GM21619 (cell line): ENCODE results near the gene JAK1.
"Not testable (repeated sequence)": the region's sequence is repeated elsewhere in the genome, so short reads cannot be mapped to it uniquely, and the experiment has no call there.

Source experiments
- ATAC-seq: cut with Tn5 transposase; IDR thresholded peaks from one replicate; pipeline ENCODE4 v1.9.1; 2021; ENCODE audit not compliant: unreplicated experiment

JAK1 gene

GRCh38 chr1:64950284-64950809 is 16.0 kb downstream of the JAK1 start:
- ATAC-seq, result no peak

DNA sequence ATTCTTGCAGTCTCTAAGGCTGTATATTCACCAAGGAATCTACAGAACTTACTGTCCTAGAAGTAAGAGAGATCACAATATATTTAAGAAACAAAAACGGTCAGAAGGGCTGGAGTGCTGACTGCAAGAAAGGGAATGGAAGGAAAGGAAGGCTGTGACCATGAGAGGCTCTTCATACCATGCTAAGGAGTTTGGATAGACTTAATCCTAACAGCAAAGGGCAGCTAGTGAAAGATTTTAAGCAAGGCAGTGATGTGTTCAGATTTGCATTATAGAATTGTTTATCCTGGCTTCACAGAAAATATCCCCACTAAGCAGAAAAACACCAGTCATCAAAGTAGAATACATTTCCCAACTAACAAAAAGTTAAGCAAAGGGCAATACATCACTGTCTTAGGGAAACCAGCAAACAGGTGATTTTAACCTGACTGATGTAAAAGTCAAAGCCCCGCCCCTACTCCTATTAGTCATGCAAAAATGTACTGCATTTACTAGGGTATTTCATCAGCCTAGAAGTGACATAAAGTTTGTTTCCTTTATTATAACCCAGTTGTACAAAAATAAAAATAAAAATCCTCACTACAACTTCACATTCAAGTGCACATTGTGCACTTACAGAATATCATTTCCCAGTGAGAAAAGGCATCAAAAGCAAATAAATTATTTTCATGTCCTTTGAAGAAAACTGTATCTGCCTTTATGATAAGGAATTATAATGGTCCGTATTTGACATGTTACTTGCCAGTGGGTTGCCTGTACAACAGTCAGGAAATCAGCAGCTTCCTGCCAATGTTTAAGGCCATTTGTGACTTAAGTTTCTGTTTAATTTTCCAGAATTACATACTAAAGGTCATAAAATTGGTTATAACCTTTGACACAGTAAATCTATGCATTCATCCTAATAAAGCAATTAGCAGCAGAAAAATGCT is 17.2 kb downstream of the JAK1 start:
- no peak for ATAC-seq

DNA sequence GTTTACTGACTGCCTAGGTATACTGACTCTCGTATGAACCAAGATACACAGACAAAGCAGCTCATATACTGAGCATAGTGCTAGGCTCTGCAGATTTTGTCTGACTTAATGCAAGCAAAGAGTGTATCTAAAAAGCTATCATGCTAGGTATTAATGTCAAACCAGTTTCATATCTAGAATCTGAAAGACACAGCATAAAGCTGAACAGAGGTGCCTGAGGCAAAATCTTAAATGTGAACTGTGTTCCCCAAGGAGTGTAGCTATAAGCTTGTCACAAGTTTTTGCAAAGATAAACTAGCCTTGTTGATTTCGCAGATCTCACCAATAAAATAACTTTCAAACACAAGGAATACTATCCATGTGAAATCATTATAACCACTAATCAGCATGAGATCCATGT is 18.1 kb downstream of the JAK1 start:
- no peak for ATAC-seq

DNA sequence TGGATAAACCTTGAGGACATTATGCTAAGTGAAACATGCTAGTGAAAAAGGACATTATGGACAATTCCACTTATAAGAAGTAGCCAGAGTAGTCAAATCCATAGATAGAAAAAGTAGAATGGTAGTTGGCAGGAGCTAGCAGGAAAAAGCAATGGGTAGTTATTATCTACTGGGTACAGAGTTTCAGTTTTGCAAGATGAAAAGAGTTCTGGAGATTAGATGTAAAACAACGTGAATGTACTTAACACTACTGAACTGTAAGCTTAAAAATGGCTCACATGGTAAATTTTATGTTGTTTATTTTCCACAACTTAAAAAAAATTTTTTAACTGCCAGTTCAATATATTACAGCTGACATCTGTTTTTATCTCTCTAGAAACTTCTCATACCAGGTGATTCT is 19.4 kb downstream of the JAK1 start:
- ATAC-seq, result no peak

GRCh38 chr1:64944913-64945312 is 21.4 kb downstream of the JAK1 start:
- ATAC-seq, result no peak

GRCh38 chr1:64942675-64943074 is 23.7 kb downstream of the JAK1 start:
- no peak for ATAC-seq

DNA sequence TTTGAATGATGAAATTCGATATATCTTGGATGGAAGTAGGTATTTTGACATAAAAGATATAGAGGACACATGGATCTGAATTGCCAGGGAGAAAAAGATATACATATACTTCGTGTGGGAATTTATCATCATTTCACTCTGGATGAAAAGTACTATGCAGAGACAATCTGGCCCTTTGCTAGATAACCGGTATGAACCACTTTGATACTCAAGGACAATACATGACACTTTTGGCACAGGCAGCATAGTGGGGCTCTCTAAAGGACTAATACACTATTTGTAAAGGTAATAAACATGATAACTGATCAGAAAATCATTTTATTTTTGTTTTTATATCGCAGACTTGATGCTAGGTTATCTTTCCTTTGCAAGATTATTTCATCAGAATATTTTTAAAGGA is 24.2 kb downstream of the JAK1 start:
- ATAC-seq, result no peak

DNA sequence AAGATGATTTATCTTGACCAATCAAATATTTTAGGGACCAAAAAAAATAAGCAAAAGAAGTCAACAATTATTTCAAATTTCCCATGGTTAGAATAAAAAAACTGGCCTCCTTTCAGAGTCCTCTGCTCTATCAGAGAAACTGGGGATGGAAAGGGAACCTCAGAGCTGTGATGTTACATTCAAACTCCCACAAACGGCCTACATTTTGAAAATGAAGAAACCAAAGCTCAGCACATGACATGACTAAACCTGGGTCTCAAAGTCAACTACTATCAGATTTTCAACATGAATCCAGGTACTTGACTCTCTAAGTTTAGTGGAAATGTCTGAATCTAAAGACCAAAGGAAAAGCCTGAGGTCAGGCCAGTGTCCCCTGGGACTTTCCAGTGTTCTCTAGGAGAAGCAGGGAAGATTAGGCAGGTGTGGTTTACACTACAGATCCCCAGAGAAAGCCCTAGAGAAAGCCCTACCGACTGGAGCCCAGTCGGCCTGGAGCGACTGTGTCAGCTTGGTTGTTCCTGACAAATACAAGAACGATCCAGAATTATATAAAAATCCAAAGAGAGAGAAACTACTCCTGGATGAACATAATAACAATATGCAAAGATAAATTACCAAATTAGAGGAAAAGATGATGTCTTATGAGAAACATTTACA is 24.8 kb downstream of the JAK1 start:
- no peak for ATAC-seq

- ATAC-seq, result no peak
Observed at GRCh38 chr1:64940025-64940424, 26.3 kb downstream of the JAK1 start.

DNA sequence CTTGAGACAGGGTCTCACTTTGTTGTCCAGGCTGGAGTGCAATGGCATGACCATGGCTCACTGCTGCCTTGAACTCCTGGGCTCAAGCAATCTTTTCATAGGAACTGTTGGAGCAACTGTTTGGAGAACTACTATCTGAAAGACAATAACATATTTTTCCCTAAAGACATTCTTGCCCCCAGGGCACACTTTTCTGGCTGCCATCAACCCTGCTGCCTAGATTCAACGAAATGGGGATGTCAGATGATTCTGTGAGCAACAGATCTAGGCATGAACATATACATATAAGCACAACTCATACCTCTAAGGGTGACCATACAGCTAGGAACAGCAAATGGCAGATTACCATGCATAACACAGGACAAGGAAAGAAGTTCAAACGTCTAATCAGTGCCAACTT is 27.4 kb downstream of the JAK1 start:
- no peak for ATAC-seq

GRCh38 chr1:64936956-64937355 is 29.4 kb downstream of the JAK1 start:
- no peak for ATAC-seq

- no peak for ATAC-seq
Observed at GRCh38 chr1:64935551-64936155, 30.7 kb downstream of the JAK1 start.

DNA sequence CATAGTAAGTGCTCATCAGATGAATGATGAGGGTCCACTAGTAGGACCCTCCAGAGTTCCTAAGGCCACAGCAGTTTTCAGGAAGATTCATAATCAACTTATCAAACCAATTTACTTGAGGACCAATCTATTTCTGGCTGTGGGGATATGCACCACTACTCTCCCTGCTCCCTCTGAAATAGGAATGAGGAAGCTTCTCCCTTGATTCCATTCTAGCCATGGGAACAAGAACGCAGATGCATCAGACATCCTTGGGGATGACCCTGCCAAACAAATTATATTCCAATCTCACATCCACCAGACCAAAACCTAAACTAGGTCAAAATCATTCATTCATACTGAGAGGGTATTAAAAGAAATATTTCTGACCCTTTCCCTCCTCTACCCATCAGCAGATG is 31.5 kb downstream of the JAK1 start:
- no peak for ATAC-seq

GRCh38 chr1:64934115-64934877 is 32.1 kb downstream of the JAK1 start:
- ATAC-seq, result no peak

- no peak for ATAC-seq
Observed at GRCh38 chr1:64933296-64934070, 32.9 kb downstream of the JAK1 start.

- ATAC-seq, result no peak
Observed at GRCh38 chr1:64932962-64933295, 33.4 kb downstream of the JAK1 start.

DNA sequence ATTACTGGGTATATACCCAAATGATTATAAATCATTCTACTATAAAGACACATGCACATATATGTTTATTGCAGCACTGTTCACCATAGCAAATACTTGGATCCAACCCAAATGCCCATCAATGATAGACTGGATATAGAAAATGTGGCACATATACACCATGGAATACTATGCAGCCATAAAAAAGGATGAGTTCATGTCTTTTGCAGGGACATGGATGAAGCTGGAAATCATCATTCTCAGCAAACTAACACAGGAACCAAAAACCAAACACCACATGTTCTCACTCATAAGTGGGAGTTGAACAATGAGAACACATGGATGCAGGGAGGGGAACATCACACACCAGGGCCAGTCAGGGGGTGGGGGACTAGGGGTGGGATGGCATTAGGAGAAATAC is 35.7 kb downstream of the JAK1 start:
- ATAC-seq, result not testable (repeated sequence)

DNA sequence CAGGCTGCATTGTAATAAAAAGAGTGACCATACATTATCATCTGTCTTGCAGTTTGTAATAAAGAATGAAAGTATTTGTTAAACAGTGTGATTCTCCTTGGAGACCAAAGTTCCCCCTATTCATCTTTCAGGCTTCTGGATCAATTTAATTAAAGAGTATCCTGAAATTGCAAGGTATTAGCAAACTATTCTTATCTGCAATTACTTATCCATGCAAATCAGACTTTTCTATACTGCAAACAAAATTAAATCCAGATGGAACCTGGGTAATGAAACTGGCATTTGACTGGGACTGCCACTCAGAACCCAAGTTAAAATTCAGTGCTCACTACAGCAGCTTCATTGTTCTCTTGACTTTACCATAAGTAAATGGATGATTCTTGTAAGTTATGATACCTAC is 37.1 kb downstream of the JAK1 start:
- ATAC-seq, result no peak

GRCh38 chr1:64928325-64928724 is 38.0 kb downstream of the JAK1 start:
- no peak for ATAC-seq

DNA sequence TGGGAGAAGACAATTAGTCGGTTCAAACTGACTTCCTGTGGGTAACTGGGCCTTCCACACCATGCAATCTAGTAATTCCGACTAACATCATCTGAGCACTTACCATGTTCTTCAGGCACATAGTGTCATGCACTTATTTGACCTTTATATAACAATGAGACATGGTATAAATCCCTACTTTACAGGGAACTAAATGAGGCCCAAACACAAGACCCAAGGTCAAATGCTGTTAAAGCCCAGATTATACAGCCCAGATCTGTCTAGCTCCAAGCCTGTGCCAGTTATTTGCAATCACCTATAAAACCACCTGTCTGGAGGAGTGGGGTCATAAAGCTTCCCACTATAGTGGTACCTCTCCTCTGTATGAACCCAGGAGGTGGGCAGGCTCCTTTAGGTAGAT is 40.8 kb downstream of the JAK1 start:
- ATAC-seq, result no peak
